Upper lobe of left lung (tissue), 6 donors: ENCODE data around the gene CDCA4. TPM values are rescaled to one million over a fixed set of nuclear protein-coding genes. Genes with fewer than 3 reads are reported as not detected.
A peak's percentile ranks its signal among the peaks of the same experiment; 100 is the strongest.

ENCODE experiments used
- ATAC-seq, 2 donors: fragments of 200-7000 bp; cut with Tn5 transposase; one replicate each; pipeline ENCODE4 v1.9.1; 2022; ENCODE audit warnings: mild to moderate bottlenecking in 2 of 2, moderate library complexity in 2 of 2; ENCODE audit not compliant: low FRiP score in 2 of 2
- DNase-seq, 2 donors: peaks; one replicate each; pipeline ENCODE4 v3.0.0-alpha.2; 2019 to 2020
- H3K27ac ChIP-seq, 4 donors: fragments of 200-600 bp; sonication (generic); one replicate each; pipeline ENCODE4 v1.5.1; 2016 to 2019
- H3K27me3 ChIP-seq, 4 donors: fragments of 200-600 bp; sonication (generic); one replicate each; pipeline ENCODE4 v1.5.1; 2017 to 2019
- H3K36me3 ChIP-seq, 4 donors: fragments of 200-600 bp; sonication (generic); one replicate each; pipeline ENCODE4 v1.5.1; 2016 to 2019
- H3K4me1 ChIP-seq, 4 donors: fragments of 200-600 bp; sonication (generic); one replicate each; pipeline ENCODE4 v1.5.1; 2018 to 2019
- H3K4me3 ChIP-seq, 4 donors: fragments of 200-600 bp; sonication (generic); one replicate each; pipeline ENCODE4 v1.5.1; 2017 to 2019; ENCODE audit warnings: mild to moderate bottlenecking in 2 of 4, moderate library complexity in 1 of 4
- H3K9me3 ChIP-seq, 4 donors: fragments of 200-600 bp; sonication (generic); one replicate each; pipeline ENCODE4 v1.5.1; 2018 to 2019
- CTCF ChIP-seq, 6 experiments: fragments of 450-650 bp in 4 of 6; fragments of 200-600 bp in 2 of 6; sonication (generic) in 2 of 6; IDR thresholded peaks; one replicate each; pipeline ENCODE4 v1.5.1; 2016 to 2019; ENCODE audit warnings: antibody characterized with exemption in 6 of 6
- EP300 ChIP-seq, 4 donors: sonication (generic); formaldehyde crosslinking; IDR thresholded peaks; one replicate each; pipeline ENCODE4 v1.5.1; 2017; ENCODE audit warnings: antibody characterized with exemption in 4 of 4, control low read depth in 2 of 4
- POLR2A ChIP-seq, 4 donors: fragments of 450-650 bp; IDR thresholded peaks; one replicate each; pipeline ENCODE4 v1.5.1; 2016 to 2017; ENCODE audit warnings: antibody characterized with exemption in 4 of 4, mild to moderate bottlenecking in 2 of 4
- POLR2AphosphoS5 ChIP-seq, 2 donors: sonication (generic); formaldehyde crosslinking; IDR thresholded peaks; one replicate each; pipeline ENCODE4 v1.5.1; 2017; ENCODE audit warnings: antibody characterized with exemption in 2 of 2
- WGBS, 2 donors: methylation state at CpG; one replicate each; pipeline ENCODE4 v1.1.5; 2017 to 2018; 5-methylcytosine and 5-hydroxymethylcytosine counted together
- total RNA-seq, 6 donors: library from RNA; depleted of rRNA in 4 of 6; stranded (reverse); fragments of >200 nt in 4 of 6; gene quantifications; one replicate each; pipeline versions ENCODE4 v1.1.0 to v1.2.1, GENCODE V29; 2016 to 2021
- donor health status: DM: no; HTN: no; CAD: no; lungs with moderate emphysema.
- donor health status: DM: no; HTN: yes; CAD: no; lungs with severe emphysema.

Gene CDCA4
- total RNA-seq, 6 donors from 2014 or later = 0.89 to 10.3 (median 6.6) TPM

GRCh38 chr14:105046891-105047282, 26.0 kb upstream of the CDCA4 start:
- 93 to 100% methylated on average over 2 to 9 of the region's 9 CpGs for WGBS, 2 donors
- H3K4me1 ChIP-seq = peaks cover 0 to 19% (median 4%) of the 10 kb centered on the region in 4 donors

GRCh38 chr14:105045710-105046326, 24.9 kb upstream of the CDCA4 start:
- TF ChIP-seq POLR2A (IDR thresholded peaks at IDR 0.05) (peak in 1 of 4 donors; percentile 21), CTCF (IDR thresholded peaks at IDR 0.05) (peak; percentile 100), EP300 (IDR thresholded peaks at IDR 0.05) (no peak), POLR2AphosphoS5 (IDR thresholded peaks at IDR 0.05) (no peak)
- ATAC-seq = peak; percentile 94 to 97
- peak overlapping the region in 1 of 4 donors; percentile 15 for H3K4me3 ChIP-seq

More at GRCh38 chr14:105046891-105047282, 26.0 kb upstream of the CDCA4 start:
- DNase-seq (no peak), ATAC-seq (no peak)
- Histone ChIP-seq H3K27ac (no peak overlapping the region), H3K9me3 (no peaks in the 10 kb centered on the region), H3K4me3 (no peak overlapping the region), H3K36me3 (peaks cover 0 to 14% (median 6%) of the 10 kb centered on the region in 4 donors), H3K27me3 (no peaks in the 10 kb centered on the region)
- TF ChIP-seq POLR2A (IDR thresholded peaks at IDR 0.05) = no peak
- no peak for TF ChIP-seq EP300 (IDR thresholded peaks at IDR 0.05)
- TF ChIP-seq POLR2AphosphoS5 (IDR thresholded peaks at IDR 0.05) = no peak
- TF ChIP-seq CTCF (IDR thresholded peaks at IDR 0.05) = no peak

GRCh38 chr14:105043641-105044040, 22.8 kb upstream of the CDCA4 start:
- ATAC-seq (no peak), DNase-seq (no peak)
- 45 to 55% methylated on average over 4 to 7 of the region's 7 CpGs for WGBS, 2 donors
- no peak overlapping the region for H3K27ac ChIP-seq
- H3K9me3 ChIP-seq = no peaks in the 10 kb centered on the region
- peaks cover 0 to 9% (median 2%) of the 10 kb centered on the region in 4 donors for H3K4me1 ChIP-seq
- no peak for TF ChIP-seq POLR2A (IDR thresholded peaks at IDR 0.05)
- no peak for TF ChIP-seq EP300 (IDR thresholded peaks at IDR 0.05)
- no peak for TF ChIP-seq POLR2AphosphoS5 (IDR thresholded peaks at IDR 0.05)
- no peak for TF ChIP-seq CTCF (IDR thresholded peaks at IDR 0.05)
- no peak overlapping the region for H3K4me3 ChIP-seq
- H3K27me3 ChIP-seq = no peaks in the 10 kb centered on the region
- H3K36me3 ChIP-seq = no peaks in the 10 kb centered on the region

More at GRCh38 chr14:105045710-105046326, 24.9 kb upstream of the CDCA4 start:
- 4 to 11% methylated on average over 30 to 42 of the region's 42 CpGs for WGBS, 2 donors
- Histone ChIP-seq H3K27ac (no peak overlapping the region), H3K27me3 (no peaks in the 10 kb centered on the region), H3K4me1 (peaks cover 0 to 15% (median 4%) of the 10 kb centered on the region in 4 donors), H3K36me3 (peaks cover 0 to 8% (median 1%) of the 10 kb centered on the region in 4 donors), H3K9me3 (no peaks in the 10 kb centered on the region)
- peak; percentile 93 to 99 for DNase-seq

- Histone ChIP-seq H3K4me1 (peaks cover 0 to 9% (median 2%) of the 10 kb centered on the region in 4 donors), H3K36me3 (no peaks in the 10 kb centered on the region), H3K4me3 (no peak overlapping the region), H3K27ac (no peak overlapping the region), H3K27me3 (no peaks in the 10 kb centered on the region), H3K9me3 (no peaks in the 10 kb centered on the region)
- peak in 1 of 2 donors; percentile 52 for DNase-seq
- 80 to 89% methylated on average over 12 to 17 of the region's 17 CpGs for WGBS, 2 donors
- TF ChIP-seq POLR2A (IDR thresholded peaks at IDR 0.05) (no peak), CTCF (IDR thresholded peaks at IDR 0.05) (no peak), EP300 (IDR thresholded peaks at IDR 0.05) (no peak), POLR2AphosphoS5 (IDR thresholded peaks at IDR 0.05) (no peak)
- no peak for ATAC-seq
Measured at GRCh38 chr14:105042813-105043212, 21.9 kb upstream of the CDCA4 start.
